Colonic mucosa (tissue), 4 donors: ENCODE results near the gene VWA5B1. TPM values are rescaled to one million over a fixed set of nuclear protein-coding genes. Genes with fewer than 3 reads are reported as not detected.
"Not testable (repeated sequence)": the region's sequence is repeated elsewhere in the genome, so short reads cannot be mapped to it uniquely, and the experiment has no call there.

Experiments
- DNase-seq: peaks from one replicate; pipeline ENCODE4 v3.0.0-alpha.2; 2020
- H3K27ac ChIP-seq: fragments of 200-600 bp; one replicate; pipeline ENCODE4 v1.8.0; 2021
- H3K27me3 ChIP-seq: fragments of 200-600 bp; one replicate; pipeline ENCODE4 v1.8.0; 2021
- H3K36me3 ChIP-seq: fragments of 200-600 bp; one replicate; pipeline ENCODE4 v1.8.0; 2021
- H3K4me1 ChIP-seq: fragments of 200-600 bp; one replicate; pipeline ENCODE4 v1.8.0; 2021; ENCODE audit warnings: mild to moderate bottlenecking
- H3K4me3 ChIP-seq: fragments of 200-600 bp; one replicate; pipeline ENCODE4 v1.8.0; 2021
- H3K9ac ChIP-seq, 2 donors: one replicate each; pipeline ENCODE4 v1.7.0; 2013; ENCODE audit warnings: control low read depth in 2 of 2, low read depth in 2 of 2, low read length in 2 of 2
- H3K9me3 ChIP-seq: fragments of 200-600 bp; one replicate; pipeline ENCODE4 v1.8.0; 2021
- intact Hi-C: fragments of 100-400 bp; cut with DNase I; formaldehyde crosslinking; loops from one replicate; pipeline ENCODE4 v1.14.1; 2022
- total RNA-seq, 2 donors: library from RNA; stranded (reverse); fragmentation: NEBNext Ultra II Directional in 1 of 2; extraction: Animal tissue kit (Norgen Biotek cat#: 25700) in 1 of 2; gene quantifications; one replicate each; pipeline ENCODE4 v1.2.1, GENCODE V29; 2021
- TF ChIP-seq, protein P1 (sequence below): fragments of 200-600 bp; IDR thresholded peaks from one replicate; pipeline ENCODE4 v1.8.0; 2022; ENCODE audit warnings: antibody characterized with exemption, mild to moderate bottlenecking
- donor health status: healthy.
- donor health status: DM: no; HTN: no; CAD: no.
- donor health status: DM: no; HTN: no; CAD: no.

The VWA5B1 gene
- total RNA-seq, 2 donors from 2014 or later = 0.29 to 0.30 TPM

DNA sequence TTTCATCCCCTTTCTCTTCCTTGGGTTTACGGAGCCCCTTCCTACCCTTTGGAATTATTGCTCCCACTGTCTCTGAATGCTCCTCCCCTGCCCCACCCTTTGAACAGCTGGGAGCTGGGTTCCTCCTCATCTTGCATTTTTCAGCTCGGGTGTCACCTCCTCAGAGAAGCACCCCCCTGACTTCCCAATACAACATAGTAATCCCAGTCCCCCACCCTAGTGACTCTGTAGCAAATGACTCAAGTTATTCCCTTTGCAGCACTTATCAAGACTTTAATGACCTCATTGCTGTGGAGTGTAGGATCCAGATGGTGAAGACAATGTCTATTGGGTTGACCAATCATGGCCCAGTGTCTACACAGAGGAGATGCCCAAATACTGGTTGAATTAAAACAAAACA is 8.9 kb upstream of the VWA5B1 start:
- Histone ChIP-seq H3K4me3 (no peak overlapping the region), H3K27me3 (no peaks in the 10 kb centered on the region), H3K27ac (no peak overlapping the region), H3K9ac (no peak overlapping the region), H3K9me3 (no peaks in the 10 kb centered on the region), H3K36me3 (no peaks in the 10 kb centered on the region), H3K4me1 (no peaks in the 10 kb centered on the region)
- TF ChIP-seq, protein P1, sequence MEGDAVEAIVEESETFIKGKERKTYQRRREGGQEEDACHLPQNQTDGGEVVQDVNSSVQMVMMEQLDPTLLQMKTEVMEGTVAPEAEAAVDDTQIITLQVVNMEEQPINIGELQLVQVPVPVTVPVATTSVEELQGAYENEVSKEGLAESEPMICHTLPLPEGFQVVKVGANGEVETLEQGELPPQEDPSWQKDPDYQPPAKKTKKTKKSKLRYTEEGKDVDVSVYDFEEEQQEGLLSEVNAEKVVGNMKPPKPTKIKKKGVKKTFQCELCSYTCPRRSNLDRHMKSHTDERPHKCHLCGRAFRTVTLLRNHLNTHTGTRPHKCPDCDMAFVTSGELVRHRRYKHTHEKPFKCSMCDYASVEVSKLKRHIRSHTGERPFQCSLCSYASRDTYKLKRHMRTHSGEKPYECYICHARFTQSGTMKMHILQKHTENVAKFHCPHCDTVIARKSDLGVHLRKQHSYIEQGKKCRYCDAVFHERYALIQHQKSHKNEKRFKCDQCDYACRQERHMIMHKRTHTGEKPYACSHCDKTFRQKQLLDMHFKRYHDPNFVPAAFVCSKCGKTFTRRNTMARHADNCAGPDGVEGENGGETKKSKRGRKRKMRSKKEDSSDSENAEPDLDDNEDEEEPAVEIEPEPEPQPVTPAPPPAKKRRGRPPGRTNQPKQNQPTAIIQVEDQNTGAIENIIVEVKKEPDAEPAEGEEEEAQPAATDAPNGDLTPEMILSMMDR = no peak
- intact Hi-C loops = no loop called here
- DNase-seq = no peak

GRCh38 chr1:20282533-20282932 is 8.1 kb upstream of the VWA5B1 start:
- H3K9me3 ChIP-seq = no peaks in the 10 kb centered on the region
- no peaks in the 10 kb centered on the region for H3K36me3 ChIP-seq
- no peaks in the 10 kb centered on the region for H3K27me3 ChIP-seq
- TF ChIP-seq, protein P1 = no peak
- H3K4me1 ChIP-seq = no peaks in the 10 kb centered on the region
- DNase-seq = no peak
- no peak overlapping the region for H3K9ac ChIP-seq
- H3K4me3 ChIP-seq = no peak overlapping the region
- intact Hi-C loops = no loop called here
- no peak overlapping the region for H3K27ac ChIP-seq

GRCh38 chr1:20284046-20284445 is 6.6 kb upstream of the VWA5B1 start:
- Histone ChIP-seq H3K9me3 (no peaks in the 10 kb centered on the region), H3K9ac (no peak overlapping the region), H3K27me3 (no peaks in the 10 kb centered on the region), H3K27ac (no peak overlapping the region), H3K4me1 (no peaks in the 10 kb centered on the region), H3K4me3 (no peak overlapping the region), H3K36me3 (no peaks in the 10 kb centered on the region)
- no peak for DNase-seq
- TF ChIP-seq, protein P1 = no peak
- intact Hi-C loops = no loop called here

DNA sequence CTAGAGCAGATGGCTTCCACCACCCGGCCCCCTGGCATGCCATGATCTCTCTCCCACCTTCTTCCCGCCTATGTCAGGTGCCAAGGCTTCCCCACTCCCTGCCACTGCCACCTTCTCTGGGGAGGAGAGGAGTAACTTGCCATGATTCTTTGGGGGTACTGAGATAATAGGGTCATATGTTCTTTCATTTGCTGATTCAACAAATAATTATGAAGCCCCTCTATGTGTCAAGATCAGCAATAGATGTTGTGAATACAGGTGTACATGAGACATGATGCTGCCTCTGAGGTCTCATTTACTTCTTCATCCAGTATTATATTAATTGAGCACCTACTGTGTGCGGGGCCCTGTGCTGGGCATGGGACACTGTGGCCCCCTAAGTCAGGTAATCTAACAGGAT is 6.0 kb upstream of the VWA5B1 start:
- no peak overlapping the region for H3K27ac ChIP-seq
- no peak overlapping the region for H3K4me3 ChIP-seq
- H3K4me1 ChIP-seq = no peaks in the 10 kb centered on the region
- H3K9ac ChIP-seq = no peak overlapping the region
- intact Hi-C loops = no loop called here
- no peaks in the 10 kb centered on the region for H3K36me3 ChIP-seq
- DNase-seq = no peak
- no peaks in the 10 kb centered on the region for H3K9me3 ChIP-seq
- TF ChIP-seq, protein P1 = no peak
- no peaks in the 10 kb centered on the region for H3K27me3 ChIP-seq

GRCh38 chr1:20285510-20285909 is 5.2 kb upstream of the VWA5B1 start:
- Histone ChIP-seq H3K9me3 (no peaks in the 10 kb centered on the region), H3K4me3 (no peak overlapping the region), H3K4me1 (no peaks in the 10 kb centered on the region), H3K27me3 (peaks cover 3% of the 10 kb centered on the region), H3K9ac (no peak overlapping the region), H3K27ac (no peak overlapping the region), H3K36me3 (no peaks in the 10 kb centered on the region)
- no peak for DNase-seq
- intact Hi-C loops = no loop called here
- TF ChIP-seq, protein P1 = no peak

GRCh38 chr1:20287696-20288095 is 3.0 kb upstream of the VWA5B1 start:
- H3K9ac ChIP-seq, H3K9me3 ChIP-seq, intact Hi-C loops, DNase-seq, H3K4me3 ChIP-seq, H3K36me3 ChIP-seq, H3K4me1 ChIP-seq, H3K27ac ChIP-seq: not testable (repeated sequence)
- H3K27me3 ChIP-seq = peaks cover 12% of the 10 kb centered on the region
